Heart left ventricle (tissue), 16 donors: Measurements from ENCODE around the gene TEX50. TPM values are rescaled to one million over a fixed set of nuclear protein-coding genes. Genes with fewer than 3 reads are reported as not detected.
"Not testable (repeated sequence)": the region's sequence is repeated elsewhere in the genome, so short reads cannot be mapped to it uniquely, and the experiment has no call there.

Source experiments
- ATAC-seq, 4 donors: fragments of 200-7000 bp; cut with Tn5 transposase; one replicate each; pipeline ENCODE4 v1.9.1; 2020 to 2022; ENCODE audit warnings: moderate library complexity in 4 of 4, mild to moderate bottlenecking in 3 of 4, moderate number of reproducible peaks in 1 of 4
- DNase-seq, 5 donors: peaks; one replicate each; pipeline ENCODE4 v3.0.0-alpha.2; 2020
- H3K27ac ChIP-seq, 12 donors: fragments of 200-600 bp; sonication (generic) in 4 of 12; one replicate each; pipeline versions ENCODE4 v1.5.0 to v1.8.0; 2016 to 2022; ENCODE audit warnings: mild to moderate bottlenecking in 2 of 12
- H3K27me3 ChIP-seq, 9 donors: fragments of 200-600 bp; sonication (generic) in 2 of 9; one replicate each; pipeline versions ENCODE4 v1.5.1 to v1.8.0; 2016 to 2022; ENCODE audit warnings: mild to moderate bottlenecking in 3 of 9
- H3K36me3 ChIP-seq, 9 donors: fragments of 200-600 bp; sonication (generic) in 2 of 9; one replicate each; pipeline versions ENCODE4 v1.5.0 to v1.8.0; 2018 to 2022; ENCODE audit warnings: mild to moderate bottlenecking in 2 of 9
- H3K4me1 ChIP-seq, 12 donors: fragments of 200-600 bp; sonication (generic) in 4 of 12; one replicate each; pipeline versions ENCODE4 v1.5.0 to v1.8.0; 2016 to 2022; ENCODE audit warnings: mild to moderate bottlenecking in 3 of 12
- H3K4me3 ChIP-seq, 12 donors: fragments of 200-600 bp; sonication (generic) in 4 of 12; one replicate each; pipeline versions ENCODE4 v1.5.0 to v1.8.0; 2017 to 2022; ENCODE audit warnings: mild to moderate bottlenecking in 9 of 12, moderate library complexity in 4 of 12
- H3K9me3 ChIP-seq, 12 donors: fragments of 200-600 bp; sonication (generic) in 4 of 12; one replicate each; pipeline versions ENCODE4 v1.5.0 to v1.8.0; 2016 to 2022; ENCODE audit warnings: mild to moderate bottlenecking in 1 of 12
- CTCF ChIP-seq, 12 donors: fragments of 200-600 bp; sonication (generic) in 4 of 12; IDR thresholded peaks; one replicate each; pipeline versions ENCODE4 v1.5.0 to v1.8.0; 2018 to 2022; ENCODE audit warnings: antibody characterized with exemption in 12 of 12, mild to moderate bottlenecking in 5 of 12
- POLR2A ChIP-seq, 2 donors: fragments of 450-650 bp; IDR thresholded peaks; one replicate each; pipeline ENCODE4 v1.6.1; 2017; ENCODE audit warnings: antibody characterized with exemption in 2 of 2, mild to moderate bottlenecking in 2 of 2, moderate library complexity in 2 of 2
- WGBS, 4 donors: extraction: QIAGEN DNeasy Blood & Tissue Kit in 2 of 4; methylation state at CpG; one replicate each; pipeline versions ENCODE4 v1.1.5 to v1.1.7; 2013 to 2018; 5-methylcytosine and 5-hydroxymethylcytosine counted together
- intact Hi-C, 10 donors: fragments of 100-400 bp; cut with DNase I; formaldehyde crosslinking; loops; one replicate each; pipeline versions ENCODE4 v1.11.1 to v1.14.2; 2022
- polyA plus RNA-seq, 2 donors: library from polyadenylated mRNA; stranded (reverse); fragments of 200-250 nt; gene quantifications; one replicate each; pipeline ENCODE4 v1.2.3, GENCODE V29; 2013
- total RNA-seq, 9 donors: library from RNA; depleted of rRNA in 2 of 9; stranded (reverse); fragments of >200 nt in 2 of 9; fragmentation: NEBNext Ultra II Directional in 3 of 9; extraction: Animal tissue kit (Norgen Biotek cat#: 25700) in 3 of 9; gene quantifications; one replicate each; pipeline versions ENCODE4 v1.1.0 to v1.2.4, GENCODE V29; 2016 to 2023
- donor health status: ischemic (EF 13 %, LVEDD 7.1; RV severe dilation, severe dysfunction).
- donor health status: healthy with polysubstance abuse.
- donor health status: DM: no; HTN: yes; CAD: no.
- donor health status: DM: no; HTN: no; CAD: no.
- donor health status: ischemic (EF 25% LVEDD 6.9; RV normal size, moderate dysfunction).
- donor health status: ischemic (EF 25% LVEDD 5.7; RV mildly dilated, moderate dysfunction).
- donor health status: healthy.
- donor health status: DM: yes; HTN: yes; CAD: no.
- donor health status: ischemic (EF 35%, LVEDD 5.7; RV mildly dilated, moderate dysfunction).
- donor health status: nonischemic (EF 11% LVEDD 7.7; RV severe dilation, severe dysfunction).
- donor health status: DM: yes; HTN: yes; CAD: no.
- donor health status: PGD.
- donor health status: ischemic (EF 29% LVEDD 5.4; RV normal size, mild dysfunction).
- donor health status: nonischemic (EF 23%, LVEDD 6.1; RV moderate dilation, normal function).

The TEX50 gene
- total and polyA plus RNA-seq, 11 donors: not detected

GRCh38 chr1:173638043-173639021 lies 3.2 kb downstream of the TEX50 start:
- Histone ChIP-seq H3K4me1 (no peaks in the 10 kb centered on the region), H3K27ac (no peak overlapping the region), H3K27me3 (no peaks in the 10 kb centered on the region), H3K9me3 (peaks cover 0 to 17% (median 0%) of the 10 kb centered on the region in 12 donors), H3K4me3 (no peak overlapping the region), H3K36me3 (no peaks in the 10 kb centered on the region)
- no peak for TF ChIP-seq POLR2A (IDR thresholded peaks at IDR 0.05)
- TF ChIP-seq CTCF (IDR thresholded peaks at IDR 0.05): no peak
- 75 to 83% (median 78%) methylated on average over 12 of the region's 12 CpGs for WGBS, 4 donors
- intact Hi-C loops: no loop called here
- ATAC-seq (no peak), DNase-seq (no peak)

GRCh38 chr1:173639102-173639501 lies 4.0 kb downstream of the TEX50 start:
- WGBS, 4 donors: 34 to 52% (median 44%) methylated on average over 2 of the region's 2 CpGs
- intact Hi-C loops: no loop called here
- TF ChIP-seq CTCF (IDR thresholded peaks at IDR 0.05) (no peak), POLR2A (IDR thresholded peaks at IDR 0.05) (no peak)
- no peaks in the 10 kb centered on the region for H3K4me1 ChIP-seq
- no peak for ATAC-seq
- peaks cover 0 to 13% (median 0%) of the 10 kb centered on the region in 12 donors for H3K9me3 ChIP-seq
- H3K27me3 ChIP-seq: no peaks in the 10 kb centered on the region
- no peak overlapping the region for H3K4me3 ChIP-seq
- no peaks in the 10 kb centered on the region for H3K36me3 ChIP-seq
- H3K27ac ChIP-seq: no peak overlapping the region
- DNase-seq: no peak

- peaks cover 0 to 12% (median 0%) of the 10 kb centered on the region in 12 donors for H3K9me3 ChIP-seq
- H3K36me3 ChIP-seq, H3K27ac ChIP-seq, DNase-seq, H3K4me3 ChIP-seq, H3K4me1 ChIP-seq, intact Hi-C loops, H3K27me3 ChIP-seq, ATAC-seq: not testable (repeated sequence)
- WGBS, 4 donors: 92 to 94% (median 93%) methylated on average over 4 of the region's 4 CpGs
These were observed 7.5 kb downstream of the TEX50 start for GRCh38 chr1:173642450-173643139.

GRCh38 chr1:173646656-173647055 lies 11.5 kb downstream of the TEX50 start:
- H3K36me3 ChIP-seq: no peaks in the 10 kb centered on the region
- intact Hi-C loops: no loop called here
- no peaks in the 10 kb centered on the region for H3K27me3 ChIP-seq
- no peak overlapping the region for H3K27ac ChIP-seq
- 64 to 74% (median 66%) methylated on average over 3 of the region's 3 CpGs for WGBS, 4 donors
- H3K9me3 ChIP-seq: peaks cover 0 to 11% (median 0%) of the 10 kb centered on the region in 12 donors
- DNase-seq: no peak
- no peaks in the 10 kb centered on the region for H3K4me1 ChIP-seq
- H3K4me3 ChIP-seq: no peak overlapping the region
- TF ChIP-seq CTCF (IDR thresholded peaks at IDR 0.05): no peak
- no peak for ATAC-seq
